OCI-LY7 (cell line): Measurements from ENCODE around the gene DEPDC7.
"Not testable (repeated sequence)": the region's sequence is repeated elsewhere in the genome, so short reads cannot be mapped to it uniquely, and the experiment has no call there.

Experiments
- EZH2phosphoT487 ChIP-seq: fragments of 200-600 bp; sonication (generic); IDR thresholded peaks from 2 replicates; pipeline ENCODE4 v1.6.1; 2018; ENCODE audit warnings: low read depth, borderline replicate concordance, mild to moderate bottlenecking, mixed run types, antibody characterized with exemption, low read length, moderate library complexity, mixed read lengths
- TF ChIP-seq, protein P1 (sequence below): fragments of 200-600 bp; sonication (generic); conservative IDR thresholded peaks from 2 replicates; pipeline ENCODE4 v1.5.1; 2014; ENCODE audit warnings: mild to moderate bottlenecking, antibody characterized with exemption, low read length, moderate library complexity, mixed read lengths

DNA sequence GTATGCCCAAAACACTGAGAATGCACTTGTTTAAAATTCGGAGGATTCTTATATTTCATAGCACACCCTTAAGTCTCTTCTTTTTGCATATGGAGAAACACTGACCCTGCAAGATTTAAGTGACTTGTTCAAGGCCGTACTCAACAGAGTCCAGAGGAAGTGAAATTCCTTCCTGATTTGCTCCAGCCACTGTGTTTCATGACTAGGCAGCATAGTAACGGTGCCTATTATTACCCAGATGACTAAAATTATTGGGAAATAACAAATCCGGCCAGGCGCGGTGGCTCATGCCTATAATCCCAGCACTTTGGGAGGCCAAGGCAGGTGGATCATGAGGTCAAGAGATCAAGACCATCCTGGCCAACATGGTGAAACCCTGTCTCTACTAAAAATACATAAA, 33.0 kb downstream of the DEPDC7 start:
- TF ChIP-seq, protein P1, sequence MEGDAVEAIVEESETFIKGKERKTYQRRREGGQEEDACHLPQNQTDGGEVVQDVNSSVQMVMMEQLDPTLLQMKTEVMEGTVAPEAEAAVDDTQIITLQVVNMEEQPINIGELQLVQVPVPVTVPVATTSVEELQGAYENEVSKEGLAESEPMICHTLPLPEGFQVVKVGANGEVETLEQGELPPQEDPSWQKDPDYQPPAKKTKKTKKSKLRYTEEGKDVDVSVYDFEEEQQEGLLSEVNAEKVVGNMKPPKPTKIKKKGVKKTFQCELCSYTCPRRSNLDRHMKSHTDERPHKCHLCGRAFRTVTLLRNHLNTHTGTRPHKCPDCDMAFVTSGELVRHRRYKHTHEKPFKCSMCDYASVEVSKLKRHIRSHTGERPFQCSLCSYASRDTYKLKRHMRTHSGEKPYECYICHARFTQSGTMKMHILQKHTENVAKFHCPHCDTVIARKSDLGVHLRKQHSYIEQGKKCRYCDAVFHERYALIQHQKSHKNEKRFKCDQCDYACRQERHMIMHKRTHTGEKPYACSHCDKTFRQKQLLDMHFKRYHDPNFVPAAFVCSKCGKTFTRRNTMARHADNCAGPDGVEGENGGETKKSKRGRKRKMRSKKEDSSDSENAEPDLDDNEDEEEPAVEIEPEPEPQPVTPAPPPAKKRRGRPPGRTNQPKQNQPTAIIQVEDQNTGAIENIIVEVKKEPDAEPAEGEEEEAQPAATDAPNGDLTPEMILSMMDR: not testable (repeated sequence)
- not testable (repeated sequence) for TF ChIP-seq EZH2phosphoT487
